HG03175 (cell line): ENCODE results near the gene UNC79.

ENCODE experiments used
- ATAC-seq: cut with Tn5 transposase; IDR thresholded peaks from one replicate; pipeline ENCODE4 v1.9.1; 2021; ENCODE audit warnings: mild to moderate bottlenecking, moderate library complexity; ENCODE audit not compliant: unreplicated experiment

The UNC79 gene

GRCh38 chr14:93705513-93706156 is 274.9 kb downstream of the UNC79 start:
- ATAC-seq = no peak

- no peak for ATAC-seq
These were observed 275.7 kb downstream of the UNC79 start for GRCh38 chr14:93706360-93706955.

DNA sequence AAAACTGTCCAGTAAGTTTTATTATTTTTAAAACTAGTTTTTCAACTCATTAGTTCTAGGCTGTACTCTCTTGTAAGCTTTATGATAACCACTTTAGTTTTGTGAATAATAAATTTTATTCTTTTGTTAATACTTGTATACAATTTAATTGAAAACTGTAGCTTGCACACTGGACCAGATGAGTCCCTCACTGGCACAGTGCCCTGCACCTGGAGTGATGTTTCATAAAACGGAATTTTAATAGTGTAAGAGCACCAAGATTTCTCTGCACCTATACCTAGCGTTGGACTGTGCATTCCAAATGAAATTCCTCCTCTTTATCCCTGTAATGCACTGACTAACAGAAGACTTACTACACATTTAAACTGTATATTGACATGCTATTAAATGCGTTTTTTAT is 276.7 kb downstream of the UNC79 start:
- no peak for ATAC-seq

DNA sequence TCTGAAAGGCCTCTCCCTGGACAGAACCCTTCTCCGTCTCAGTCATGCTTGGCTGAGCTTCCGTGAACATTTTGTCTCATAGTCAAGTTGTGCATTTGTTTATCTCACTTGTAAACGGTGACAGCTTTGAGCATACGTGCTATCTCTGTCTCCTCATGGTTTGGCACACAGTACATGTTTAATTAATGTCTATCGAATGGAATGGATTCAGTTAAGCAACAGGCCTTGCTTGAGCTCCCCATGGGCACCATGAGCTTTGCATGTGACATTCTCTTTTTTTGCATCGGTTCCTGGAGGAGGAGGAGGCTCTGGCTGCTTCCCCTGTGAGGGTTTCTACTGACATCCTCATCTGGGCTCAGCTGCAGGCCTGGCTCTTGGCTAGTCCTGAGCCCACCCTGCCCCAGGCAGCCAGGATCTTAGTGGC is 277.6 kb downstream of the UNC79 start:
- no peak for ATAC-seq

GRCh38 chr14:93708800-93709199 is 278.1 kb downstream of the UNC79 start:
- no peak for ATAC-seq

DNA sequence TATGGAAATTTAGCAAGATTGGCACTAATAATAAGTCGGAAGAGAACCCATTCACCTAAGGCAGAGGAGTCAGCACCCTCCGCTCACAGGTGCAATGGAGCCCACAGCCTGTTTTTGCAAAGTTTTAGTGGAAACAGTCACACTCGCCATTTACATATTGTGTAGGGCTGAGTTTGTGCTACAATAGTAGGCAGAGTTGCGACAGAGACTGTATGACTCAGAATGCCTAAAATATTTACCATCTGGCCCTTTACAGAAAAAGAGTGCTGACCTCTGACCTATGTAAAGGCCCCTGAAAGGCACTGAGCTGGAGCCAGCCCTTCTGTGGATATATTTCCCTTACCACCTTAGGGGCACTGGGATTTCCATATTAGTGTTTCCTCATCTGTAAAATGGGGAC is 278.5 kb downstream of the UNC79 start:
- no peak for ATAC-seq

DNA sequence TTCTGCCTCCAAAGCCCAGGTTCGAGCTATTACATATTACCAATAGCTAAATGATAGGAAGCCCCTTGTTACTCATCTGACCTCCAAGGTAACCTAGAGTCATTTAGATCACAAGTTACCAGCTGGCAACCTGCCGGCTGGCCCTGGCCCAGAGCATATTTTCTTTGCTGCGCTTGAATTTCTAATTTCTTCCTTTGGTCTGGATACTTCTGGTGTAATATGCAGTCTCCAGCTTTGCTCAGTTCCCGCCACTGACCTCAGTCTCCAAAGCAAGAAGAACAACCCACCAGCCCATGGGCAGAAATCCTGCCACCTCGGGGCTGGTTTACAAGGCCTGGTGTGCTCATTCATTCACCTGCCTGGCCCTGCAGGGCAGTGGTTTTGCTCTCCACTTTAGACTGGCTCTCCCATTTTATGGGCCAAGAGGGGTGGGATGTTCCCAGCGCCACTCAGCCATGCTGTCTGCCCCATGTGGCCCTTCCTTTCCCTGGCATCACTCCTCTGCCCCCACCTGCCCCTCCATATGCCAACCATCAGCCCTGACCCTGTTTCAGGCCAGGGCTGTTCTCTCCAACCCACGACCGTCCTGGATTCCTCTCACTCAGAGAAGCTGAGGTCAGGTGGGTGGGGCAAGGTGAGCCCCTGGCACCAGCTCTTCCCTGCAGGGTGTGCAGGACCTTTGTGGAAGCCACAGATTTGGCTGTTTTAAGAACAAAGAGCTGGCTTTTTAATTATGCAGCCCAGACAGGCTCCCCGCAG is 281.5 kb downstream of the UNC79 start:
- ATAC-seq = no peak

- ATAC-seq = no peak
These were observed 282.3 kb downstream of the UNC79 start for GRCh38 chr14:93712838-93713724.

GRCh38 chr14:93713726-93714405 is 283.1 kb downstream of the UNC79 start:
- no peak for ATAC-seq

- no peak for ATAC-seq
These were observed 283.9 kb downstream of the UNC79 start for GRCh38 chr14:93714605-93715004.

DNA sequence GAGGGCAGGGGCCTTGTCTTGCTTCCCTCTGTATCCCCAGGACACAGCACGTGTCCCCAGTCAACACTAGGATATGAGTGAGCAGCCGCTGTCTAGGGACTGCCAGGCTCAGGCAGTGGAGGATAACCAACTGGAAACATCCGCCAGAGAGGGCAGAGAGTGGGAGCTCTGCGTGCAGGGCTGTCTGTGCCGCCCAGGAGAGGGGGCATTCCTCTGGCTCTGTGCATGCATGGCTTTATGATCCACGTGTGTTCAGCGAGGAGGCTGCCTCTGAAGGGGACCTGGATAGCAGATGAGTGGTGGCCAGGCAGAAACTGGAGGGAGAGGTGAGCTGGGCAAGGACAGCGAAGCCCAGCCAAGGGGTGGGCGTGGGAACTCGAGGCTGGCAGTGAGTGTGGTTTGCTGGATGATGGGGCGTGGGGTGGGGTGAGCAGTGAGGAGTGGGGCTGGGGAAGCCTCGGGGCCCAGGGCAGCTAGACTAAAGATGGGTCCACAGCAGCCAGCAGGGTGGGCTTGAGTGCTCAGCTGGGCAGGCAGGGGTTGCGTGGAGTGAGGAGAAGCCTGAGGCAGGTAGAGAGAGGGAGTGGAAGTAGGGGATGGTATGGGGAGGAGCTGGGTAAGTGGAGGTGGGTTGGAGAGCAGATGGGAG is 284.7 kb downstream of the UNC79 start:
- no peak for ATAC-seq

DNA sequence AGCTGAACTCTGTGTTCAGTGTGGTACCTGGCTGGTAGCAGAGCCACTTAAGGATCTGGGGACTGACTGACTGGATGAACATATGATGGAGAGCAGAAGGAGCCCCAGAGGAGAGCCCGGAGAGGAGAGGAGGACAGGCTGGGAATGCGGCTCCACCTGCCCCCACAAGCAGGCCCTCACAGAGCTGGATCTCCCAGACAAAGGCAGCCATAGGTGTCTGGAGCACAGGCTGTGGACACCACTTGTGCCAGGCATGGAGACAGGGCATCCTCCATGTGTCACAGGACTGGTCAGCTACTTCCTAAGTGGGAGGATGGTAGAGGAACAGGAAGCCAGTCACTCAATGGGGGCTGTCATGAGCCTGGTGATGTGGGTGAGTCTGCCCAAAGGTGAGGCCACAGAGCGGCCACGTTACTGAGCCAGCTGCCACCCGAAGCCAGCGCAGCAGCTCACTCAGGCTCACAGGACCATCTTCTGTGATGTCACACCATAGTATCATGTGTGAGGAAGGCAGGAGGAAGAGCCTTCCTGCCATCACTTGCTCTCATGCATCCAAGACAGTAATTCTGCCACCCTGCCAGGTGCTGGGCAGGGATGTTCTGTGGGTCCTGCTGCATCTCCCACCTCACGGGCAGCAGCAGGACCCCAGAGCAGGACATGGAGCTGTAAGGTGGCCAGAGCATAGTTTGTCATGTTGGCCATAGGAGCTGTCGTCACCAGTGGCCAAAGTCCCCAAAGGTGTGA is 285.4 kb downstream of the UNC79 start:
- ATAC-seq = no peak

DNA sequence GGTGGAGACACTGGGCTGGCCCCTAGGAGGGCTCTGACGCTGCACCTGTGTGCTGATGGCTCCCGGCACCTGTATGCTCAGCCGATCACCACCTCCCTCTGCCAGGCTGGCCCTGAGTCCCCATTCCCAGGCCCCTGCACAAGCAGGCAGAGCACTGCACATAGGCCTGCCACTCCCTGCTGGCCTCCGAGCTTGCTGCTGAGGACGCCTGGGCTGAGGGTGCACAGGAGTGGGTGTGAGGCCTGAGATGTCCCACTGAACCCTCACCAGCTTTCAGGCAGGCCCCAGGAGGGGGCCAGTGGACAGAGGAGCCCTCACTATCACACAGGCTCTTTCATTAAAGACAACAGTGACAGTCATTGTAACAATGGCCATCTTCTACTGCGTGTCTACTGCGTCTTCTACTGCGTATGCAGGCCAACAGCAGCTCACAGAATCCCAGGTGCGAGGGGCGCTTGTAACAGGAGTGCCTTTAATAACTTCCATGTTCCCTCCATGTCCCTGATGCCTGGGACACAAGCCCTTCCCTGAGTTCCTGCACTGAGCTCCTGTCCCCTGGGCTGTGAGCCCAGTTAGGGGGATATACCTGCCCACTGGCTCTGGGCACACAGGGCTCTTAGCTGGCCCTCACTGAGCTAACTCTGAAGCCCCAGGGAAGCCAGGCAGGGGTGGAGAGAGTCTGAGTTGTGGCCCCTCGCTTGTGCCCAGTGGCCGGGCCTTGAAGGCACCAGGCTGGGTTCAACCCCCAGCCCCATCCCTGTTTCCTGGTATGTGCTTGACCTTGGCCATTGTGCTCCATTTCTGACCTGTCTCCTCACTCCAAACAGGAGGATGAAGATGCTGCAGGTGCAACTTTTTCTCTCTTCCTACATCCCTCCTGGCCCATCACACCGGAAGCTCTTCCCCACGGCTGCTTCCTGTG is 286.3 kb downstream of the UNC79 start:
- ATAC-seq = no peak

DNA sequence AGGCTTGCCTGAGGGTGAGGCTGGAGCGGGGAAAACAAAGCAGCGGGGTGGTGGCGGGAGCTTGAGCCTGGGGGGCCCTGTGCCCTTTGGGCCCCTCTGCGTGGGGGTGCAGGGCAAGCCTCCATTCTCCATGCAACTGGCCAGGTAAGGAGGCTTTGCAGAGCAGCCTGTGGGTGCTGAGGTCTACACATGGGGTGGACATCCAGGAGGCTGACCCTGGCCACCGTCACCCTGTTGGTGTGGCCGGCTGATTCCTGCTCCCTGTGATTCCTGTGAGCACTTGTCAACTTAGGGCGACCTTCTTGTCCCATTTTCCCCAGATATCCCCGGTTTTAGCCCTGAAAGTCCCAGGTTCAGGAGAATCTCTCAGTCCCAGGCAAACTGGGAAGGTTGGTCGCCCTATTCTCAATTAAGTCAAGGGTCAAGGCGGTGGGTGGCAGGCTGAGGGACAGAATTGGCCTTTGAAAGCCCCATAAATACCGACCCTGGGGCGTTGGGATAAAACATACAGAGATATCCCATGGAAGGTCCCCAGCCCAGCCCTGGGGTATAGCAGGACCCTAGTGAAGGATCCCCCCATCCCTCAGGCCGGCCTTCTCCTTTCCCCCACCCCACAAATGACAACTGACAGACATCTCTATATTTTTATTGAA is 287.1 kb downstream of the UNC79 start:
- no peak for ATAC-seq

DNA sequence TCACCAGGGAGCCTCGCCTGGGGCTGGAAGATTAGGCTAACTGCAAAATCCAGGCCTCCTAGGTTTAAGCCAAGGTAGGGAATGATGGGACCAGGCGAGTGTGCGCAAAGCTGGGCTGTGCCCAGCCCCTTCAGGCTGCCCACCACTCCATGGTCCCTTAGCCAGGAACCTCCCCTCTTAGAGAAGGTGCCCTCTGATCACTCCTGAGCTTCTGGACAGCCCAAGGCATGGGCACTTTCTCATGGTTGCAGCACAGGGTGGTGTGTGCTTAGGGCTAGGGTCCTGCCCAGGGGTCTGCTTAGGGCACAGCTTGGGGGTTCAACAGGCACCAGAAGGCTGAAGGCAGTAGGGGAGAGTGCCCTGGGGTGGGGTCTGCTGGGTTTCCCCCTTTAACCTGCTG is 288.5 kb downstream of the UNC79 start:
- ATAC-seq = no peak

DNA sequence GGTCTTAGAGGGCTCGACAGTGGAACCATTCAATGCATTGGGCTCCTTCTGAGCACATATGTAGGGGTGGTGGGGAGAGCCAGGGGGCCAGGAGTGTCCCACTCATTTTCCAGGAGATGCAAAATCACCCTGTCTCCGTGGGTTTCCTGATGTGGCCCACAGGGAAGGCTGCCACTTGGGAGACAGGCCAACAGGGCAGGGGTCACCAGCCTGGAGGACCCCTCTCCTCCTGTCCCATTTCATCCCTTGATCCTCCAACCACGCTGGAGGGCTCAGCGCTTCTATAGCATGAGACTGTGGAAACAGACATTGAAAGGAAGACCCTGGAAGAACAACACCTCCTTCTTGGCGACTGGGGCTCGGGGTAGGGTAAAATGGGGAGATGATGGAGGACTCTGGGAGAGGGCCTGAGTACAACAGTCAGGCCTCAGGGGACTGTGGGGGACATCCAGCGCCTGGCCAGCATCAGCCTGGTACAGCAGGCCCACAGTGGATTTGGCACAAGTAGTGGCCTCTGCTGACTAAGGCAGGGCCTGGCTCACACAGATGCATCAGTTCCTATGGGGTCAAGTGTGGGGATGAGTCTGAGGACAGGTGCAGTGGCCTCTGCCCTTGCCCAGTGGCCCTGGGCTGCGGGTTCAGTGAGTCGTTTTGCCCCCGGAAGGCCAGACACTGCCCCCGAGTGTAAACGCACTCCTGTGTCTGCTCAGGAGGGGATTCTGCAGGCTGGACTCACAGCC is 289.5 kb downstream of the UNC79 start:
- no peak for ATAC-seq

GRCh38 chr14:93720981-93721483 is 290.3 kb downstream of the UNC79 start:
- ATAC-seq = no peak
